ENCODE measurements around the gene ZNF641.
"Not testable (repeated sequence)": the region's sequence is repeated elsewhere in the genome, so short reads cannot be mapped to it uniquely, and the experiment has no call there.

- not testable (repeated sequence) for TF ChIP-seq POLR2AphosphoS5 (IDR thresholded peaks at IDR 0.05; ENCODE audit: borderline replicate concordance, low read depth, low read length); EZH2 (IDR thresholded peaks at IDR 0.05); FOXP2 (optimal IDR thresholded peaks at IDR 0.05; ENCODE audit: control extremely low read depth, extremely low read length, insufficient read depth)
Observed at GRCh38 chr12:48333680-48334079, 17.0 kb downstream of the ZNF641 start.
